Measurements from ENCODE around the gene TRAPPC6A.
A peak's percentile ranks its signal among the peaks of the same experiment; 100 is the strongest.
"Not testable (repeated sequence)": the region's sequence is repeated elsewhere in the genome, so short reads cannot be mapped to it uniquely, and the experiment has no call there.

The TRAPPC6A gene

DNA sequence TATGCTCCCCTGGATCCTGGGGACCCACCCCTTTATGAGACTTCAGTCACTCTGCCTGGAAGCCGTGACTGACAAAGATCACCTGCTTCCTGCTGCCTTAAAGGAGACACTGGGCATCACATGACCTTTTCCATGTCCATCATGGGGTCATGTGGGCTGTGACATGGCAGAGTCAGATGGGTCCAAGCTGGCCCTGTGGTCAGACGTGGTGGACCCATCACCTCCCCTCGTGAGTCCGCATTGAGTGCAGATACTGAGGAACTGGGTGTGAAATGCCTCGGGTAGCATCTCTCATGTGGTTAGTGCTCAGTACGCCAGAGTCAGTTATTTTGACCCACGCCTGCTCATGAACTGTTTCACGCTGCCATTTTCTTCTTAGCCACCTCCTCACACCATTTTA, 44.4 kb downstream of the TRAPPC6A start:
- DNase-seq (ENCODE audit: low read depth in 1 of 2, low spot score in 1 of 2) = no peak

DNA sequence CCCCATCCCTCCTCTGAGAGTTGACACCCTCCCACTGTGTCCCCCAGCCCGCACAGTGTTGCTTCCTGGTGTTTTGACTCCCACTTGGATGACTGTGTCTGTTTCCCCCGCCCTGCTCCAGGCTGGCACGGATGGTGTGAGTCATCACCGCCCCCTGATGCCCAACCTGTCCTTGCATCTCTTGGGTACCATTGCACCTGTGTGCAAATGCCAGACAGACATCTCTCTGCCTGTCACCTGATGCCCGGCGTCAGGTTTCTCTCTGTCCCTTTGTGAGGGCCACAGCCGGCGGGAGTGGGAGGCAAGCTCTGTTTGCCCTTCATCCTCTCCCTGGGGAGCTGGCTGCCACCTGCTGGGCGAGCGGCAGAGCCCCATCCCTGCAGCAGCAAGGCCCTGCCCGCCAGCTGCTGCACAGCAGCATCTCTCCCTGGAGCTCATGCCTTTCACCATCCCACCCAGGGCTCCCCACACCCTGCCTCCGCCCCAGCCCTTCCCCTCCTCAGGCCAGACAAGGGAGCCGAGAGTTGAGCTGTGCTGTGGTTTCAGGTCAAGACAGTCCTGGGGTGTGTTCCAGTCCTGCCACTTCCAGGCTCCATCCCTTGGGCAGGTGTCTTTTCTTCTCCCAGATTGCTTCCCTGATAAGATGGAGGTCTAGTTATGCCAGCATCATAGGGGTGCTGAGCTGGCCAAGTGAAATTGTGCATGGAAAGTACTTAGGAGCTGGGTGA, 47.0 kb downstream of the TRAPPC6A start:
- DNase-seq (ENCODE audit: low read depth in 1 of 2, low spot score in 1 of 2) = no peak

DNA sequence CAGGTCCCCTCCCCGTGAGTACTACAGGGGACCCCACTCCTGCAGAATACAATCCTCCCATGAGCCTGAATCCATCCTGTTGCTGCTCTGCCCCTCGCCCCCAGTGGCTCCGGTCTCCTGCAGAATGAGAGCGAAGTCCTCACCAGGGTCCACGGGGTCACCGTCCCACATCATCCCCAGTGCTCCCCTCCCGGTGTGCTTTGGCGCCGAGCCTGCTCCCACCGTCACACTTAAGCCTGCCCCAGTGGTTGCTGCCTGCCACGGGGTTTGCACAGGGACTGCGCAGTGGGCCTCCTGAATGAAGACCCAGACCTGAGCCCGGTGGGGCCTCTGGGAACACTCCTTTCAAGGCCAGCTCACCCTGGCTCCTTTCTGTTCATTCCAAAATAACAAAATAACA, 47.8 kb downstream of the TRAPPC6A start:
- DNase-seq (ENCODE audit: low read depth in 1 of 2, low spot score in 1 of 2) = no peak

DNA sequence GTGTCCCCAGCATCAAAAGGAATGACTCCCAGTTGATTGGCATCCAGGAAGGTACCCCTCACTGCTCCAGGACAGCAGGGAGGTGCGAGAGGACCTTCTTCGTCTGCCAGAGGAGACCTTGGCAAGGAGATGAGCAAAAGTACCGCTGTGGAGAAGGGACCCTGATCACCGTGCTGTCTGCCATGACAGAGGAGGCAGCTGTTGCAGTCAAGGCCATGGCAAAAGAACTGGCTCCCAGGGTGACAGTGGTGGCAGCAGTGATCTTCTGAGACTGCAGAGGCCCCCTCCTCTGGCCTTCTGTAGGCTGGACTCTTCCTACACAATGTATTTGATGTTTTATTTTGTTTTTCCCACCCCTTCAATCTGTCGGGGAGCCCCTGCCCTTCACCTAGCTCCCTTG, 49.2 kb downstream of the TRAPPC6A start:
- DNase-seq (ENCODE audit: low read depth in 1 of 2, low spot score in 1 of 2) = no peak

DNA sequence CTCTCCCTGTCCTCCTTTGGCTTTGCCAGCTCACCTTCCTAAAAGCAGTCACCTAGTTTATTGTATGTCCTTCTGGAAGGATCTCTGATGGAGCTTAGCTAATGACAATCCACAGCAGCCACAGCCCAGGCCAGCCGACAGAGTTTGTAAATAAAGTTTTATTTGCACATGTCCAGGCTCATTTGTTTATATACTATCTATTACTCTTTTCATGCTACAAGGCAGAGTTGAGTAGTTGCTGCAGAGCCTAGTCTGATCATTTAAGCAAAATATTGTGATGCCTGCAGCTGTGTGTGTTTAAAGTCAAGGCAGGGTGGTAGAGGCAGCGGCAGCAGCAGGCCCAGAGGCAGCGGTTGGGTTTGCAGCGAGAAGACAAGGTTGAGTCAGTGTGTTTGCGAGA, 49.9 kb downstream of the TRAPPC6A start:
- DNase-seq (ENCODE audit: low read depth in 1 of 2, low spot score in 1 of 2) = no peak

DNA sequence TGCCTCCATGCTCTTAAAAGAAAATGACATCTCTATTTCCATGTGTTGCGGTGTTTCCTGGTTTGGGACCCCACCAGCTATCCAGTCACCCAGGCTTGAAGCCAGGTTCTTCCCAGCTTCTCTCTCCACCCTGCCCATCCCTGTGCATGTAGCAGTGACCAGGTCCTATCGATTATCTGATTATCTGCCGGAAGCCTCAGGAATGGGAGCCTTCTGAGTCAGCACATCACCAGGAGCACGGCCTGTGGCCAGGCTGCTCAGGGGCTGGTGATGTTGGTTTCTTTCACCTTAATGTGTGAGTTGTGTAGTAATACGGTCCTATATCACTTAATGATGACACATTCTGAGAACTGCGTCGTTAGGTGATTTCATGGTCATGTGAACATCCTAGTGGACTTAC, 51.4 kb downstream of the TRAPPC6A start:
- no peak for DNase-seq (ENCODE audit: low read depth in 1 of 2, low spot score in 1 of 2)

DNA sequence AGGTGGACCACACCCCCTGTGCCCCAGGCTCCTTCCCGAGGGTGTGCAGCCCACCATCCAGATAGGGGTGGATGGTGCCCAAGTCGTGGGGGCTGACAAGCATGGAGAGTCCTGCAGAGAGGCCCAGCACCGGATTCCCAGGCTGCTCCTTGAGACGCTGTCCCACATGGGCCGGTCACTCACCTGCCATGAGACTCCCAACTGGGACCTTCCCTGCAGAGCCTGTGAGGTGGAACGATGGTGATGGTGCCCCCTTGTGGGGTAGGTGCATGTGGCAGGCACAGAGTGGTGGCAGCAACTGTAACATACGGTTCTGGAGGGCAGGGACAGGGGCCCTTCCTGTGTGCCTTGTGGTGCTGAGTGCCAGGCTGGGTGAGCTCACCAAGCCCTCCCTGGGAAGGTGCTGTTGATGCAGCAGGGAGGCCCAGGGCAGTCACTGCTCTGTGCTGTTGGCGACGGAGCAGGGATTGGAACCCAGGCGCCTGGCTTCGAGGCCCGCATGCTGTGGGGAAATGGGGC, 52.0 kb downstream of the TRAPPC6A start:
- peak; percentile 52 to 55 for DNase-seq (ENCODE audit: low read depth in 1 of 2, low spot score in 1 of 2)

DNA sequence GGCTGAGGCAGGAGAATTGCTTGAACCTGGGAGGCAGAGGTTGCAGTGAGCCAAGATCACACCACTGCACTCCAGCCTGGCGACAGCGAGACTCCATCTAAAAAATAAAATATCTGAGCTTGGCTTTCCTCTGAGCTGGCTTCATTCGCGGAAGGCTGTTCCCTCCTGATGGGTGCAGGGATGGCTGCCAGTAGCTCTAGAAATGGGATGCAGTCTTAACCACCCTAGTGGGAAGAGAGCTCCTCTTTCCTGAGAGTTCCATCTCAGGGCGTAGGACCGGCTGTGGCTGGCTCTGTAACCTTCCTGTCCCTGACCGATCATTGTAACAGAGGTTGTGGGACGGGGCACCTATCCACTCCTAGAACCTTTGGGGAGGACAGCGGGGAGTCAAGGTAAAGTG, 52.7 kb downstream of the TRAPPC6A start:
- no peak for DNase-seq (ENCODE audit: low read depth in 1 of 2, low spot score in 1 of 2)

DNA sequence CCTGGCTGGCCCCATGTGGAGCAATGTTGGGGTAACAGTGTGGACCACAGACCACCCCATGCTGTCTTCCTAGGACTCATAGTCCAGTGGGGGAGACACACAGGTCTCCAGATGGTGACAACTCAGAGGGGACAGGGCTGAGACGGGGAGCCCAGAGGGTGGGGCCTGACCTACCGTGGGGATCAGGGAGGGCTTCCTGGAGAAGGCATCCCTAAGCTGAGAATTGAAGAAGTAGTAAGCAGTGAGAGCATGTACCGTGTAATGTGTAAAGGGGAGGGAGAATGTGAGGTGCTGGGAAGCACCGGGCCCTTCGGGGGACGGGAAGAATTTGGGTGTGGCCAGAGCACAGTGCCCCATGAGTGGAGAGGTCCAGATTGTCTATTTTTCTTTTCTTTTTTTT, 54.0 kb downstream of the TRAPPC6A start:
- no peak for DNase-seq (ENCODE audit: low read depth in 1 of 2, low spot score in 1 of 2)

DNA sequence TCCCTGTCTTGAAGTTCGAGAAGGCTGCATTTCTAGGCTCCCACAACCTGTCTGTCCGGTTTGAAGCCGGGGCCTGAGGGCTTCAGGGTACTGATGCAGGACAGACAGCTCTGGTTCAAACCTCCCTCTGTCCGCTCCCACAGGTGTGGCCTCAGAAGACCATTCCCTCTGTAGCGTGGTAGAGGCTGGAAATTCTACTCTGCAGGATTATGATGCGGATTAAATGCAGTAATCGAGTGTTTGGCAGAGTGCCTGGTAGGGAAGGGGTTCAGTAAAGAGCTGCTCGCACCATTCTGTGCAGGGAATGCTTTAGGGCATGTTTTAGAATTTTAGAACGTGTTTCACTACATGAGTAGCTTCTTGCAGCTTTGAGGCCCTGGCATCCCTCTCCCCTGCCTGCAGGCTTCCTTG, 54.6 kb downstream of the TRAPPC6A start:
- DNase-seq (ENCODE audit: low read depth in 1 of 2, low spot score in 1 of 2) = no peak

DNA sequence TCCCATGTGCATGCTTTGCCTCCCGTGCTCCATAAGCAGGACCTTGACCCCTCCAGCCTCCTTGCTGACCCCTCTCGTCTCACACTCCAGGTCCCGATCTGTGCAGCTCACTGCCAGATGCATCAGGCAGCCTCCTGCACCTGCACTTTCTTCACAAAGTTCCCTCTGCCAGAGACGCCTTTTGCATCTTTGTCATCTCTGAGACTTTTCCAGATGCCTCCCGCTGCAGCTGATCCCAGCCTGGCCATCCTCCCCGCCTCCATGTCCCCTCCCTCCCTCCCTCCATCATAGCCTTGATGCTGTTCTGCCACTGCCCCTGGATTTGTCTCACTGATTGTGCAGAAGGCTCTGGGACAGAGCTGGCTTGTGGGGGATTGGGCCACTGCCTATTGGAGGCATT, 55.2 kb downstream of the TRAPPC6A start:
- no peak for DNase-seq (ENCODE audit: low read depth in 1 of 2, low spot score in 1 of 2)

DNA sequence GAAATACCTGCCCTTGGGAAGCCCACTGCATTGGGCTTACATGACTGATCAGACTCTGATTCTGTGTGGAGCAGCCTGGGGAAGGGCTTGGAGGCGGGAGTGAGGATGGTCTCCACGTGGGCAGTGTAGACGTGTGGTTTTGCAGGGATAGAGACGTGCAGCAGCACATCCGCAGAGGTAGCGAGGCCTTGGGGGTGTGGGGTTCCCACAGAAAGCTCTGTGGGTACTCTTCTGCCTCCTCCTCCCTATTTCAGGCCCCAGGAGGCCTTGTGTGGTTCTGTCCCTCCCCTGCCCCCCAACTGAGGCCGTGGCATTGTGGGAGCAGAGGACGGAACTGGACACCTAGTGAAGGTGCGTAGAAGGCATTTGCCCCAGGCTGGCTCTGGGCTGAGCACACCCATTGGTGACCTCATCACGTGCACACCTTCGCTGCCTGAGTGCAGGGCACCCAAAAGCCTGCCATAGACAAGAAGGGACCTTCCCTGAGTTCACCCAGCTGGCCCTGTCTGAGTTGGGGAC, 56.2 kb downstream of the TRAPPC6A start:
- no peak for DNase-seq (ENCODE audit: low read depth in 1 of 2, low spot score in 1 of 2)

DNA sequence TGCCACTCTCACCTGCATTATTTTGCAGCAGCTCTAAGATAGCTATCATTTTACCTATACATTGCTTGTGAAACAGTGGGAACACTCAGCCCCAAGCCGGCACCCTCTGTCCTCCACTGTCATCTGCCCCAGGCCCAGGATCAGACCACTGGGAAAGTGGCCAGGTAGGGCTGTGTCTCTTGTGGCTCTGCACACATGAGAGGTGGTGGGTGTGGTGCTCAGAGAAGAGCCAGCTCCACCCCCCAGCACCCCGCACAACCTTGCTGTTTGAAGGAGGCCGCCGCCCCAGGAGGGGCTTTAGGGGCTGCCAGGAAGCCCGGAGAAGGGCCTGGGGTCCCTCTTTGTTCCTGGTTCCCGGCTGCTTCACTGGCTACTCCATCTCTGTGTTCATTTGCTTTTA, 58.5 kb downstream of the TRAPPC6A start:
- no peak for DNase-seq (ENCODE audit: low read depth in 1 of 2, low spot score in 1 of 2)

DNA sequence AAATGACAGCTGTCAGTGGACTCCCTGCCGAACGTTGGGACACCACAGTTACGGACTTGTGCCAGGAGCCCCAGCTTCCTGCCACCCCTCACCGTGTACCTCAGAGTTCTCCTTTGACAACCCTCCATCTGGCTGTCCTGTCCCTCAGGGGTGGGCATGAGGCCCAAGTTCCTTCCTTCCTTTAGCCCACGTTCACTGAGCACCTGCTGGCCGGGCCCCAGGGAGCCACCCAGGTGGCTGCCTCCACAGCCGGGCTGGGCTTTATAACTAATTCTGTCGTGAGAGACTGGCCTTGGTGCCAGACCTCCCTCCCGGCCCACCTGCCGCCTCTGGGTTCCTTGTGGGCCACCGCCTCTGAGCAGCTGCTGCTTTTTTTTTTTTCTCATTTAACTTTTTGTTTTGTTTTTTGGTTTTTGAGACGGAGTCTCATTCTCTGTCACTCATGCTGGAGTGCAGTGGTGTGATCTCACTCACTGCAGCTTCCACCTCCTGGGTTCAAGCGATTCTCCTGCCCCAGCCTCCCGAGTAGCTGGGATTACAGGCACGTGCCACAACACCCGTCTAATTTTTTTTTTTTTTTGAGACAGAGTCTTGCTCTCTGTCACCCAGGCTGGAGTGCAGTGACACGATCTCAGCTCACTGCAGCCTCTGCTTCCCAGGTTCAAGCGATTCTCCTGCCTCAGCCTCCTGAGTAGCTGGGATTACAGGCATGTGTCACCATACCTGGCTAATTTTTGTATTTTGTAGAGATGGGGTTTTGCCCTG, 59.3 kb downstream of the TRAPPC6A start:
- DNase-seq (ENCODE audit: low read depth in 1 of 2, low spot score in 1 of 2) = not testable (repeated sequence)

DNA sequence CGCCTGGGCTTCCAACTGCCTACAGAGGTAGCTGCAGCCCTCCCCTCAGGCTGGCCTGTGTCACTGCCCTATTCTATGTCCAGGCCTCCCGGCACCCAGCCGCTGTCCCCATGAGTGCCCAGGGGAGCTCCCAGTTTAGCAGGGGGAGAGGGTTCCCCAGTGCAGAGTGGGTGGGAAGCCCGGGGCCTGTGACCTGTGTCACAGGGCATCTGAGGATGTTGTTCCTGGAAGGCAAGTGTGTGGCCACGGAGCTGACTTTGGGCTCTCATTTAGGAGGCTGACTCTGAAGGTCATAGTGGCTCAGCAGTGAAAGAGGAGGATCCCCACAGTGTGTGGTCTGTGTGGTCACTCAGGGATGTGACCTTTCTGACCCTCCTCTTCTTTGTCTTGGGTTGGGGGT, 59.9 kb downstream of the TRAPPC6A start:
- no peak for DNase-seq (ENCODE audit: low read depth in 1 of 2, low spot score in 1 of 2)

DNA sequence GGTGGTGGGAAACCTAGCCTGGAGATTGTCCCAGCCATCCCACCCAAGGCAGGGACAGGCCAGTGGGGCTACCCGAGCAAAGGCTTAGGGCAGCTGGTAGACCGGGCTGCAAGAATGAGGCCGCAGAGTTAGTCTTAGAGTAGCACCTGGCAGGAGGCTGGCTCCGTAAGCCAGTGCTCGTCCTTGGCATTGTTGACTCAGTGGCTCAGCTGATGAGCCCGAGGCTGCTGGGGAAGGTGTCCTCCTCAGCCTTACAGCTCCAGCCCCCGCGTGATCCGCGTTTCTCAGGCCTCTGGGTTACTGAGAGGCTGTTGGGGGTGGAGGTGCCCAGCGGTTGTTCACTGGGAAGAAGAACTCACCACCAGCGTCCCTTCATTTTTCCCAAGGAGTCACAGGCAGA, 60.4 kb downstream of the TRAPPC6A start:
- DNase-seq (ENCODE audit: low read depth in 1 of 2, low spot score in 1 of 2) = no peak

DNA sequence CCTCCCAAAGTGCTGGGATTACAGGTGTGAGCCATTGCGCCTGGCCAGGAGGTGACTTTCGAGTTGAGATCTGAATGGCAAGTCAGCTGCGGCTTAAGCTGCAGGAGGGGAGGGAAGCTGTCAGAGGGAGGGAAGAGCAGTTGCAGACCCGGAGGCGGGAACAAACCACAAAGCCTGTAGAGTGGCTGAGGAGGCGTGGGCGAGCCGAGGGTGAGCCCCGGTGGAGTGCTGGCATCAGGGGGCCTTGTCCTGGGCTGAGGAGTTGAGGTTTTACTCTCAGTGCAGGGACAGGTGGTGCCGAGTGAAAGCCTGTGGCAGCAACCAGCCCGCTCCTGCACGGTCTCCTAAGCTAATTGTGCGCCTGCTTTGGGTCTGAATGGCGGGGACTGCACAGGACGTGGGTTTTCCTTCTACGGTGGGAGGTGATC, 60.9 kb downstream of the TRAPPC6A start:
- DNase-seq (ENCODE audit: low read depth in 1 of 2, low spot score in 1 of 2) = peak; percentile 16 to 33

DNA sequence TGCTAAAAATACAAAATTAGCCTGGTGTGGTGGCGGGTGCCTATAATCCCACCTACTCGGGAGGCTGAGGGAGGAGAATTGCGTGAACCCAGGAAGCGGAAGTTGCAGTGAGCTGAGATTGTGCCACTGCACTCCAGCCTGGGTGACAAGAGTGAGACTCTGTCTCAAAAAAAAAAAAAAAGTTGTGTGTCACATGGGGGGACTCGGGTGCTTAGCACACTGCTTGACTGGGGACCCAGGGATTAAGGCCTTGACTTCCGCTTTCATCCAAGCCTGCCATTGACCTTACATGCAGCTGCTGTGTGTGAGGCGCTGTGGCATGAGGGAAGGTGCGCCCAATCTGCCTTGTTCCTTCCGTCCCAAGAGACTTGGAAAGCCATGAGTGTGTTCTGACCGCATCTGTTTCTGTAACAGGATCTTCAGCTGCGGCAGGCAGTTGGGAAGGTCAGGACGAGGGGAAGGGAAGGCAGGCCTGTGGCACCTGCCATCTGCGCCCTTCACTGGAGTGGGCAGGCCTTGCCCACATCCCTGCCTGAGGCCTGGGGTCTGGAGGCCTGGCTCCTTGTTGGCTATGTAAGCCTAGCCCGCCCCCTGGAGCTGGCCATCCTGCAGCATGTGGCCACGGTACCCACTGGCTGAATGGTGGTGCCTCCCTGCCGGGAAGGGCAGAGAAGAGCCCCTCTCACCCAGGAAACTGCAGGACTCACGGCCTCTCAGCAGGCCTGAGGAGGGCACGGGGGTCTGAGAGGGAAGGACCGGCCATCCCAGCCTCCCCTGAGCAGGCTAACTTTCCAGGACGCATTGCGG, 62.0 kb downstream of the TRAPPC6A start:
- DNase-seq (ENCODE audit: low read depth in 1 of 2, low spot score in 1 of 2) = no peak

DNA sequence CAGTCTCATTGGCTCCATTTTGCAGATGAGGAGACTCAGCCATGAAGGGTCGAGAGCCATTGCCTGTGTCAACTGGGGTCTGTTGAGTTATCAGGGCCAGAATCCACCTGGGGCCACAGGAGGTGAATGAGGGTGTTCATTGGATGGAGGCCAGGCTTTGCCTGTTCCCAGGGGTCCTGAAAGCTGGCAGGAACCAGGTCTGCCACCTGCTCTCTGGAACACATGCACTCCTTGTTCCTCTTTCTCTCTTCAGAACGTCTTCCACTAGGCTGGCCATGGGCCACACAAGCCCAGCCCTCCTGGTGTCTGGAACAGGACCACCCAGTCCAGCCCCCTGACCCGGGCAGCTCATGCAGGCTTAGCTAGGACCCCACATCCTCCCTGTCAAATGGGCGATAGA, 63.9 kb downstream of the TRAPPC6A start:
- DNase-seq (ENCODE audit: low read depth in 1 of 2, low spot score in 1 of 2) = no peak

DNA sequence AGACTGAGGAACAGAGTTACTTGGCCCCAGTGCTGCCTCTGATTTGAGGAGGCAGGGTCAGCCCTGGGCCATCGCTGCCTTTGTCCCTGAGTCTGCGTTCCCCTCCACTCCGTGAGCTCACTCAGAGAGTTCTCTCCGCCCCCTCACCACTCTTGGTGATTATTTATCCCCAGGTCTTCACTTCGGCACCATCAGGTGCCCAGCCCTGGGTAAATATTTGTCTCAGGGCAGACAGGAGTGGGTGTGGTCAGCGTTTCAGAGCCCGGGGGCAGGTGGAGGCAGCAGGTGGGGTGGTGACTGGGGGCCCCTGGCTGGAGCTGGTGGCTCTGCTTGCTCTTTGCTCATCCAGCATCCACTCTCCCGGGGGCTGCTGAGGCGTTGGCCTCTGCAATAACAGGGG, 64.4 kb downstream of the TRAPPC6A start:
- DNase-seq (ENCODE audit: low read depth in 1 of 2, low spot score in 1 of 2) = no peak
